Urinary bladder (tissue), 4 donors: ENCODE measurements around the gene HP. TPM values are rescaled to one million over a fixed set of nuclear protein-coding genes. Genes with fewer than 3 reads are reported as not detected.
"Not testable (repeated sequence)": the region's sequence is repeated elsewhere in the genome, so short reads cannot be mapped to it uniquely, and the experiment has no call there.

Experiments used
- DNase-seq: peaks from one replicate; pipeline ENCODE4 v3.0.0-alpha.2; 2015; ENCODE audit errors: extremely low spot score
- H3K27ac ChIP-seq: one replicate; pipeline ENCODE4 v1.5.1; 2013; ENCODE audit warnings: low read depth, mild to moderate bottlenecking, moderate library complexity
- H3K36me3 ChIP-seq: one replicate; pipeline ENCODE4 v1.6.1; 2013; ENCODE audit warnings: mild to moderate bottlenecking, moderate library complexity; ENCODE audit not compliant: insufficient read depth
- H3K4me1 ChIP-seq: one replicate; pipeline ENCODE4 v1.6.1; 2013; ENCODE audit warnings: mild to moderate bottlenecking, moderate library complexity; ENCODE audit not compliant: insufficient read depth
- H3K4me3 ChIP-seq: one replicate; pipeline ENCODE4 v1.5.1; 2013; ENCODE audit warnings: low read depth, low read length
- WGBS: extraction: QIAGEN DNeasy Blood & Tissue Kit; methylation state at CpG from one replicate; pipeline ENCODE4 v1.1.7; 2013; 5-methylcytosine and 5-hydroxymethylcytosine counted together
- polyA plus RNA-seq: library from polyadenylated mRNA; stranded (reverse); fragments of 200-250 nt; gene quantifications from one replicate; pipeline ENCODE4 v1.2.3, GENCODE V29; 2013
- total RNA-seq: library from RNA; depleted of rRNA; stranded (reverse); fragments of >200 nt; gene quantifications from one replicate; pipeline ENCODE4 v1.2.3, GENCODE V29; 2014
- donor health status: healthy with polysubstance abuse.
- donor health status: healthy.

HP gene
- total and polyA plus RNA-seq, 2 donors = 0.95 to 40.2 TPM

DNA sequence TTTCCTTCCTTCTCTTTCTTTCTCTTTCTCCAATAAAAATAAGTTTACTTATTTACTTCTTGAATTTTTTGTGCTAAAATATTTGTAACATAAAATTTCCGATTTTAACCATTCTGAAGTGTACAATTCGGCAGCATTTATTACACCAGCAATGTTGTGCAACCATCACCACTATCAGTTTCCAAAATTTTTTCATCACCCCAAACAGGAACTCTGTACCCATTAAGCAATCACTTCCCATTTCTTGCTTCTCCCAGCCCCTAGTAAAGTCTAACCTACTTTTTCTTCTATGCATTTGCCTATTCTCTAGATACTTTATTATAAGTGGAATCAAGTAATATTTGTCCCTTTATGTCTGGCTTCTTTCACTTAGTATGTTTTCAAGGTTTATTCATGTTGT lies 2.5 kb upstream of the HP start:
- WGBS = 85% methylated on average over 2 of the region's 2 CpGs
- no peak overlapping the region for H3K4me3 ChIP-seq
- no peaks in the 10 kb centered on the region for H3K36me3 ChIP-seq
- DNase-seq = no peak
- H3K4me1 ChIP-seq = no peaks in the 10 kb centered on the region
- no peak overlapping the region for H3K27ac ChIP-seq

DNA sequence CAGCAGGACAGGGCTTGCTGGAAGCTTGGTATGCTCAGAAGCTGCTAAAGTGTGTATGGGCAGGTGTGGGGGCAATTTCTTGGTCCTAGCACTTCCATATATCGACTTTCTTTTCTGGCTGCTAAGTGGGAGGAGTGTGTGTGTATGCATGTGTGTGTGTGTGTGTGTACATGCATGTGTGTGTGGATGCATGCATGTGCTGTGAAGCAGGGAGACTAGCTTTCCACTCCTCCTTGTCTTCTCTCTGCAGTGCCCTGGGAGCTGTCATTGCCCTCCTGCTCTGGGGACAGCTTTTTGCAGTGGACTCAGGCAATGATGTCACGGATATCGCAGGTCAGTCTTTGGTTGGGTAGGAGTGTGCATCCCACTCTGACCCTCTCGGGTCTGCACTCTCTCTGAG lies 1.6 kb downstream of the HP start:
- no peak for DNase-seq
- H3K27ac ChIP-seq = no peak overlapping the region
- H3K4me1 ChIP-seq = no peaks in the 10 kb centered on the region
- 81% methylated on average over 4 of the region's 4 CpGs for WGBS
- no peaks in the 10 kb centered on the region for H3K36me3 ChIP-seq
- H3K4me3 ChIP-seq = no peak overlapping the region

DNA sequence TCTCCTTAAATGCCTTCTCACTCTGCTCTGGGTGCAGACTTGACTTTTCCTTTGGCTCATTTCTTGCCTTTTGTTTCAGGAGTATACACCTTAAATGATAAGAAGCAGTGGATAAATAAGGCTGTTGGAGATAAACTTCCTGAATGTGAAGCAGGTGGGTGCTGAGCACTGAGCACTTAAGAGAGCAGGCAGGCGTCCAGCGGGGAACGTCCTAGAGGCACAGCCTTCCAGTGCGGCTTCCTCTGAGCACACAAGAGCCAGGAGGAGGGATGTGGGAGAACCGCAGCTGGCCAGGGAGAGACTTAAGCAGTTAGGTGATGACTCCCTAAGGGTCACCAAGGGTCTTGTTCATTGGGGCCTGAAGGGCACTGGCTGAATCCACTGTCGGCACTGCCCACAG lies 3.0 kb downstream of the HP start:
- no CpG with 5 or more reads among the region's 6 CpGs for WGBS
- H3K27ac ChIP-seq, H3K4me3 ChIP-seq, H3K36me3 ChIP-seq, DNase-seq, H3K4me1 ChIP-seq: not testable (repeated sequence)

DNA sequence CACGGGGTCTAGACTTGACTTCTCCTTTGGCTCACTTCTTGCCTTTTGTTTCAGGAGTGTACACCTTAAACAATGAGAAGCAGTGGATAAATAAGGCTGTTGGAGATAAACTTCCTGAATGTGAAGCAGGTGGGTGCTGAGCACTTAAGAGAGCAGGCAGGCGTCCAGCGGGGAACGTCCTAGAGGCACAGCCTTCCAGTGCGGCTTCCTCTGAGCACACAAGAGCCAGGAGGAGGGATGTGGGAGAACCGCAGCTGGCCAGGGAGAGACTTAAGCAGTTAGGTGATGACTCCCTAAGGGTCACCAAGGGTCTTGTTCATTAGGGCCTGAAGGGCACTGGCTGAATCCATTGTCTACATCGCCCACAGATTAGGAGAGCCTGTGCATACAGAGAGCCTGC lies 4.8 kb downstream of the HP start:
- not testable (repeated sequence) for H3K27ac ChIP-seq, H3K4me3 ChIP-seq, H3K36me3 ChIP-seq, H3K4me1 ChIP-seq, DNase-seq
- WGBS = 78% methylated on average over 6 of the region's 7 CpGs

DNA sequence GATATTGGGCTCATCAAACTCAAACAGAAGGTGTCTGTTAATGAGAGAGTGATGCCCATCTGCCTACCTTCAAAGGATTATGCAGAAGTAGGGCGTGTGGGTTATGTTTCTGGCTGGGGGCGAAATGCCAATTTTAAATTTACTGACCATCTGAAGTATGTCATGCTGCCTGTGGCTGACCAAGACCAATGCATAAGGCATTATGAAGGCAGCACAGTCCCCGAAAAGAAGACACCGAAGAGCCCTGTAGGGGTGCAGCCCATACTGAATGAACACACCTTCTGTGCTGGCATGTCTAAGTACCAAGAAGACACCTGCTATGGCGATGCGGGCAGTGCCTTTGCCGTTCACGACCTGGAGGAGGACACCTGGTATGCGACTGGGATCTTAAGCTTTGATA lies 6.1 kb downstream of the HP start:
- no peak for DNase-seq
- H3K4me3 ChIP-seq = no peak overlapping the region
- H3K36me3 ChIP-seq = no peaks in the 10 kb centered on the region
- H3K4me1 ChIP-seq = no peaks in the 10 kb centered on the region
- WGBS = 90% methylated on average over 9 of the region's 9 CpGs
- no peak overlapping the region for H3K27ac ChIP-seq

DNA sequence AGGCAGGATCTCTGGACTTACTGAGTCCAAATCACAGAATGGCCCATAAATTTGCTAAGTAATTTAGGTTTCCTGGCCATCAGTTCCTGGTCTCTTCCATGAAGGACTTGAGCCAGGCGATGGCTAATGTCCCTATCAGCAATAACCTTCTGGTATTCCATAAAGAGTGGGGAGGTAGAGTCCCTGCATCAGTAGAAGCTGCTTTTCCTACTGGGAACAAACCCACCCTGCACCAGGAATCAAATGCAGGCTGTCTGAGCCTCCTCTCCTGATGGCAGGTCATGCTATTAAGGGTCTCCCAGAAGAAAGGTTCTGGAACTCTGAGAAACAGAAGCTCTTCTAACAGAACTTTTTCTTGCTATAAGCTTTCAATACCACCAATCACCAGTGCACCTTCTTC lies 7.3 kb downstream of the HP start:
- Histone ChIP-seq H3K27ac (no peak overlapping the region), H3K36me3 (no peaks in the 10 kb centered on the region), H3K4me3 (no peak overlapping the region), H3K4me1 (no peaks in the 10 kb centered on the region)
- 98% methylated on average over 1 of the region's 1 CpG for WGBS
- DNase-seq = no peak

DNA sequence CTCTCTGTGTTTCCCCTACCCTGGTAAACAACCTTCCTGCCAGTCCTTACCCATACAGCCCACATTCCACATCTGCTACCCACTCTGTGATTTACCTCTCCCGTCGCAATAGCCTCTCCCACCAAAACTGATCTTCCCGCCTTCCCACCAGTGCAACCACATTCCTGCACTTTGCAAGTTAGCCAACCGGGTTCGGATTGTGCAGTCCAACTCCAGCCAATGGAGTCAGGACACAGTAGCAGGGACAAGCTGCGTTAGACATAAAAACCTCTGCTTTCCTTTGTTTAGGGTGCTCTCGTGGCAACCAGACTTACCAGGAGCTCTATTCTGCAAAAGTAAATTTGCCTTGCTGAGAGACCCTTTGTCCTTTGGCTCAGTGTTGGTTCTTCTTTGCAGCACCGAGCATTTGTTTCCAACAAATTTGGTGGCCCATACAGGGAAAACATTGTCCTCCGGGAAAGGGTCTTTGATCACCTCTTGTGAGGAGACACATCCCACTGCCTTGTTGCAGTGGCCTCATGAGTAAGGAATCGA lies 10.1 kb downstream of the HP start:
- WGBS = 92% methylated on average over 10 of the region's 10 CpGs
- Histone ChIP-seq H3K4me1 (no peaks in the 10 kb centered on the region), H3K36me3 (no peaks in the 10 kb centered on the region), H3K27ac (no peak overlapping the region), H3K4me3 (no peak overlapping the region)
- no peak for DNase-seq

DNA sequence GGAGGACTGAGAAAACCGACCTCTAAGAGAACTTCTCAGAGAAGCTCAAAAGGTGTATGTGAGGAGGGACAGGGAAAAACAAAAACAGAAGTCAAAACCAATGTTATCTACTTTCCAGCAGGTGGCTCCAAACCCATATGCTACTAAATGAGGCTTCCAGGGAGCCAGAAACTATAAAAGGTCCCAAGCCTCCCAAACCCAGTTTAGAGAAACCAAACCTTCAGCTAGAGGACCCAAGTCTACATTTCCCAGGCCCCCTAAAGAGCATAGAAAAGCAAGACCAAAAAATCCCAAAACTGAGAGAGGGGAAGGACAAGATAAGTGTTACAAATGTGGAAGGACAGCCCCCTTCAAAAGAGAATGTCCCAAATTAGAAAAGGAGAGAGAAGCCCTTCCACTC lies 12.4 kb downstream of the HP start:
- no peak overlapping the region for H3K27ac ChIP-seq
- DNase-seq = no peak
- no peak overlapping the region for H3K4me3 ChIP-seq
- H3K4me1 ChIP-seq = no peaks in the 10 kb centered on the region
- H3K36me3 ChIP-seq = no peaks in the 10 kb centered on the region
- 12% methylated on average over 1 of the region's 1 CpG for WGBS

DNA sequence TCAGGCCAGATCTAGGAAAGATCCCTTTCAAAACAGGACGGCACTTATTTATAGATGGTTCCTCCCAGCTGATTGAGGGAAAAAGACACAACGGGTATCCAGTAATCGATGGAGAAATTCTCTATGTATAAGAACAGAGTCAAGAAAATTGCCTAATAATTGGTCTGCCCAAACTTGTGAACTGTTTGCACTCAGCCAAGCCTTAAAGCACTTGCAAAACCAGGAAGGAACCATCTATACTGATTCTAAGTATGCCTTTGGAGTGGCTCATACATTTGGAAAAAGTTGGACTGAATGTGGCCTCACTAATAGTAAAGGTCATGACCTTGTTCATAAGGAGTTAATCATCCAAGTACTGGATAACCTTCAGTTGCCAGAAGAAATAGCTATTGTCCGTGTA lies 14.6 kb downstream of the HP start:
- H3K36me3 ChIP-seq = no peaks in the 10 kb centered on the region
- 73% methylated on average over 4 of the region's 4 CpGs for WGBS
- H3K4me1 ChIP-seq = no peaks in the 10 kb centered on the region
- H3K4me3 ChIP-seq = no peak overlapping the region
- DNase-seq = no peak
- no peak overlapping the region for H3K27ac ChIP-seq

DNA sequence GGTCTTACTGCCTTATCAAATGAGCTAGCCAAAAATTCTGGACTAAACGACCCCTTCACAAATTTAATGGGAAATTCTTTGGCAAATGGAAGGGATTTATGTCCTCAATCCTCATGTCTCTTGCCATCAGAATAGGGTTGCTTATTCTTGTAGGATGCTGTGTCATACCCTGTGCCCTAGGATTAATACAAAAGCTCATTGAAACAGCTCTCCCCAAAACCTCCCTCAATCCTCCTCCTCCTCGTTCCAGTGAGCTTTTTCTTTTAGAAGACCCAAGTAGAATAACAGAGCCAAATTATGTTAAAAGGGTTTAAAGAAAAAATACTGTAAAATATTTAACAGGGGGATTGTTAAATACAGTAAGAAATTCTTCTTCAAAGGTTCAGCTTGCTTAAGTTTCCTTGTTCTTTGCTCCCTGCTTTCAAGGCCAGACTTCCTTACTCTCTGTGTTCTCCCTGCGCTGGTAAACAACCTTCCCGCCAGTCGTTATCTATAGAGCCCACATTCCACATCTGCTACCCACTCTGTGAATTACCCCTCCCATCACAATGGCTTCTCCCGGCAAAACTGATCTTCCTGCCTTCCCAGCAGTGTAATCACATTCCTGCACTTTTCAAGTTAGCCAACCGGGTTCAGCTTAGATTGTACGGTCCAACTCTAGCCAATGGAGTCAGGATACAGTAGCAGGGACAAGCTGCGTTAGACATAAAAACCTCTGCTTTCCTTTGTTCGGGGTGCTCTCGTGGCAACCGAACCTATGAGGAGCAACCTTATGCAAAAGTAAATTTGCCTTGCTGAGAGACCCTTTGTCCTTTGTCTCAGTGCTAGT lies 18.4 kb downstream of the HP start:
- Histone ChIP-seq H3K4me3 (no peak overlapping the region), H3K36me3 (no peaks in the 10 kb centered on the region), H3K27ac (no peak overlapping the region), H3K4me1 (no peaks in the 10 kb centered on the region)
- DNase-seq = no peak
- WGBS = 38% methylated on average over 12 of the region's 12 CpGs

DNA sequence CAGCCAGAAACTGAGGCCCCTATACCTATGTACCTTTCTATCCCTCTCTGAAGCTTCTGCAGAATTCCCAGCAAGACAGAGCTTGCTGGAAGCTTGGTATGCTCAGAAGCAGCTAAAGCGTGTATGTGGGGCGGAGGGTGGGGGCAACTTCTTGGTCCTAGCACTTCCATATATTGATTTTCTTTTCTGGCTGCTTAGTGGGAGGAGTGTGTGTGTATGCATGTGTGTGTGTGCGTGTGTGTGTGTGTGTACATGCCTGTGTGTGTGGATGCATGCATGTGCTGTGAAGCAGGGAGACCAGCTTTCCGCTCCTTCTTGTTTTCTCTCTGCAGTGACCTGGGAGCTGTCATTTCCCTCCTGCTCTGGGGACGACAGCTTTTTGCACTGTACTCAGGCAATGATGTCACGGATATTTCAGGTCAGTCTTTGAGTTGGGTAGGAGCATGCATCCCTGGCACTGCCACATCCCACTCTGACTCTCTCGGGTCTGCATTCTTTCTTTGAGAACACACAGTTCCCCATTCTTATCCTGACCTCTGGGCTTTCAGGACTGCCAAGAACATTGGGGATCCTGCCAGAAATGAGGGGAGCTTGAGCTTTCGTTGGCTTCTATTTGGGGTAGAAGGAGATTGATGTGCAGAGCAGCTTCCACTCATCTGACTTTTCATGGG lies 19.4 kb downstream of the HP start:
- no peaks in the 10 kb centered on the region for H3K4me1 ChIP-seq
- WGBS = 65% methylated on average over 8 of the region's 8 CpGs
- H3K27ac ChIP-seq = no peak overlapping the region
- no peaks in the 10 kb centered on the region for H3K36me3 ChIP-seq
- H3K4me3 ChIP-seq = no peak overlapping the region
- no peak for DNase-seq

DNA sequence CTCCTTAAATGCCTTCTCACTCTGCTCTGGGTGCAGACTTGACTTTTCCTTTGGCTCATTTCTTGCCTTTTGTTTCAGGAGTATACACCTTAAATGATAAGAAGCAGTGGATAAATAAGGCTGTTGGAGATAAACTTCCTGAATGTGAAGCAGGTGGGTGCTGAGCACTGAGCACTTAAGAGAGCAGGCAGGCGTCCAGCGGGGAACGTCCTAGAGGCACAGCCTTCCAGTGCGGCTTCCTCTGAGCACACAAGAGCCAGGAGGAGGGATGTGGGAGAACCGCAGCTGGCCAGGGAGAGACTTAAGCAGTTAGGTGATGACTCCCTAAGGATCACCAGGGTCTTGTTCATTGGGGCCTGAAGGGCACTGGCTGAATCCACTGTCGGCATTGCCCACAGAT lies 20.8 kb downstream of the HP start:
- H3K4me3 ChIP-seq, H3K4me1 ChIP-seq, H3K36me3 ChIP-seq, DNase-seq, H3K27ac ChIP-seq: not testable (repeated sequence)
- 84% methylated on average over 2 of the region's 6 CpGs for WGBS

DNA sequence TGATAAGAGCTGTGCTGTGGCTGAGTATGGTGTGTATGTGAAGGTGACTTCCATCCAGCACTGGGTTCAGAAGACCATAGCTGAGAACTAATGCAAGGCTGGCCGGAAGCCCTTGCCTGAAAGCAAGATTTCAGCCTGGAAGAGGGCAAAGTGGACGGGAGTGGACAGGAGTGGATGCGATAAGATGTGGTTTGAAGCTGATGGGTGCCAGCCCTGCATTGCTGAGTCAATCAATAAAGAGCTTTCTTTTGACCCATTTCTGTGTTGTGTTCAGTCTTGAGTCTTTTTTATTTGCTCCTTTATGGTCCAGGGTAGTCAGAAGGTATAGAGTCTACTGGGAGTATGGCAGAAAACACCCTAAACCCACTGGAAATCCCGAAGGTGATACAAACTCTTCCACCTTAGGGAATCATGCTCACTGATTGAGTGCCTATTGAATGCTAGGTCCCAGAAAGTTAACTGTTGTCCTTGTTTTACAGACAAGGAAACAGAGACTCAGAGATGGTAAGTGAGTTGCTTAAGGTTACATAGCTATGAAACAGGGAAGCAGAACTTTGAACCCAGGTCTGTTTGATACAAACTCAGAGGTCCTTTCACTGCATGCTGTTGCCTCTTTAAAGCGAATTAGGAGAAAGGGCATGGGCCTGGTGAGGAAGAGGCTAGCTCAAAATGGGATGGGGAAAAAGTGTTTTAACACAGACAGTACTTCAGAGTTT lies 22.8 kb downstream of the HP start:
- not testable (repeated sequence) for H3K27ac ChIP-seq, H3K36me3 ChIP-seq, H3K4me3 ChIP-seq, DNase-seq, H3K4me1 ChIP-seq
- WGBS = 94% methylated on average over 2 of the region's 5 CpGs
